ENCODE results near the gene GRIA4.

DNA sequence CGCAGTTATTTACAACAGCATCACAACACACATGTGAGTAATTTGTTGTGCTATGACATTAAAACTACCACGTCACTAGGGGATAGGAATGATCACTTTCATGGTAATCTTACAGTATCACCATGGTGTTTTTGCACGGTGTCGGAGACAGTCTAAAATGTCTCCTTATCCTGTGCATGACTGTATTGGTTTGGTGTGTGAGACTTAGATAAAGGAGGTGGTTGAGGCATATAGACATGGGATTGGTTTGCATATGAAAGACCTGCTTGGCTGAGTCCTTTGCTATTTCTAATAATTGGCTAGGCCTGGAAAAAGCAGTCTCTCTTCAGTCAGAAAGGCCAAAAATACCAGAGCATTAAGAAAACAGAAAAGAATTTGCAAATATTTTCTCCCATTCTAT is 382.0 kb downstream of the GRIA4 start:
- TF ChIP-seq CTCF (IDR thresholded peaks at IDR 0.05), result no peak
- no peak for TF ChIP-seq EZH2 (IDR thresholded peaks at IDR 0.05)
- TF ChIP-seq EZH2phosphoT487 (IDR thresholded peaks at IDR 0.05), result no peak

Measured in neural progenitor cell (in vitro differentiated cells).